ENCODE data around the gene PDE11A. TPM values are rescaled to one million over a fixed set of nuclear protein-coding genes. Genes with fewer than 3 reads are reported as not detected.

PDE11A gene
- total and polyA plus RNA-seq, 2 of the 13 experiments (the other 11 are each of a cell fraction or from before 2014, with no cell fraction given), result 1.2 to 1.7 TPM

DNA sequence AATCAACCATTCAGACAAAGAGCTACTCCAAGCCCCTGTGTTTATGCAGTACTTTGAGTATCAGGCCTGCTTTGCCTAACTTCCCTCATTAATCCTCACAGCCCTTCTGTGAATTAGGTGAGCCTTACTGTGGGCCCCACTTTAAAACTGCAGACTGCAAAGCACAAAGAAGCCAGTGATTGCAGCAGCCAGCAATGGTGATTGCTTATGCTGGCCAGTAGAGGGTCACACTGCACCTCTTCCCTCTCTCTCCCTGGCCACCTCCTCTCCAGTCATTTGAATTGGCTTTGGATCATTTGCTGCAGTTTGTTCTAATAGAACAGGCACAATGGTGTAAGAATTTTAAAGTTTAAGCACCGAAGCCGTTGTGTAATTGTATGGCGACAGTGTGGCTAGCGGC lies 450.1 kb downstream of the PDE11A start (continued):
- no peak for TF ChIP-seq ZNF615 (CRISPR knock-in tag; IDR thresholded peaks at IDR 0.05; ENCODE audit: borderline replicate concordance)
- TF ChIP-seq TEAD3 (CRISPR knock-in tag; optimal IDR thresholded peaks at IDR 0.05; ENCODE audit: borderline replicate concordance), result peak; percentile 31
- TF ChIP-seq ZBTB7A (CRISPR knock-in tag; IDR thresholded peaks at IDR 0.05), result no peak

DNA sequence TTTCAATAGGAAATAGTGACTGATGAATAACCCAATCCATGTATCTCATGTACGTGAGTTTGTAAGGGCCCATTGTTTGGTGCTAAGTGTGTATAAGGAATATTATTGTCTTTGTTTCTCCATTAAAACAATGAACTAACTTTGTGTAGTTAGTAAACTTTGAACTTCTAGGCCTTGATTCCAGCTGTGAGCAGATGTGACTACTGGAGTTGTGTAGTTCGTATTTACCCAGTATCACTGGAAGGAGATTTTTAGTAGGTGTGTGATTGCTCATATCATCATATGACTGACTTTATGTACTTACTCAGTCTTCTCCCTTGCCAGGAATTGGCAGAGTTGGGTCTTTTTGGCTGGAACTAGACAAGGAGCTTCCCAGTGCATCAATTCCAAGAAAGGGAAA lies 452.6 kb downstream of the PDE11A start:
- DNase-seq (ENCODE audit: low spot score), result no peak
- no peak for FAIRE-seq
- peak overlapping the region; percentile 11 for H2AFZ ChIP-seq (ENCODE audit: low read length)
- H3K4me1 ChIP-seq (ENCODE audit: insufficient read depth, low read length), result peaks cover 24% of the 10 kb centered on the region
- no peak overlapping the region for H3K9ac ChIP-seq (ENCODE audit: insufficient read depth, low read depth, low read length)
- no peaks in the 10 kb centered on the region for H3K9me3 ChIP-seq (ENCODE audit: low read length)
- ChIA-PET CTCF (ENCODE audit: low intra/inter-chr PET ratio, low total read pairs) (no interaction called here), POLR2A (no interaction called here)
- intact Hi-C loops (cut with micrococcal nuclease; ENCODE audit: unreplicated experiment) (no loop called here), in situ Hi-C loops (cut with HindIII; ENCODE audit: extremely low pct_ligation_motif_present, low pct_unique_long_range_greater_than_20kb) (loop anchor here (5.0 kb wide), 1 partner anchor 102 kb away; no protein-coding TSS in a partner anchor)
- H3K36me3 ChIP-seq (replicated peaks in 1 of 2; ENCODE audit: control insufficient read depth in 1 of 2, insufficient read depth in 2 of 2, low read length in 2 of 2), result no peaks in the 10 kb centered on the region
- H3K79me2 ChIP-seq (ENCODE audit: insufficient read depth, low read length), result no peaks in the 10 kb centered on the region
- no peaks in the 10 kb centered on the region for H4K20me1 ChIP-seq (ENCODE audit: insufficient read depth, low read length)
- no peaks in the 10 kb centered on the region; a peak in 1 of 5 replicates for H3K27me3 ChIP-seq (ENCODE audit: control insufficient read depth in 1 of 2, insufficient read depth in 2 of 2, low read length in 2 of 2)
- no peak for ATAC-seq
- no peak overlapping the region for H3K27ac ChIP-seq (ENCODE audit: extremely low read length, insufficient read depth, low read length)
- H3K4me2 ChIP-seq (ENCODE audit: low read depth, low read length), result peak overlapping the region; percentile 32; the same call in 1 of the 2 replicates
- no TSS peak for BruUV-seq (replicated peaks)
- H3K4me3 ChIP-seq (replicated peaks in 1 of 3; ENCODE audit: insufficient read depth in 1 of 3, low read depth in 2 of 3, low read length in 3 of 3), result no peak overlapping the region
- TF ChIP-seq SOX13 (IDR thresholded peaks at IDR 0.05), result no peak
- peak in 1 of 2 experiments; percentile 39; a peak in 1 of 4 replicates for TF ChIP-seq SOX13 (CRISPR knock-in tag; conservative IDR thresholded peaks at IDR 0.05 in 1 of 2, IDR thresholded peaks at IDR 0.05 in 1 of 2)
- TF ChIP-seq CAMTA2 (CRISPR knock-in tag; IDR thresholded peaks at IDR 0.05; ENCODE audit: borderline replicate concordance), result no peak
- 0 out of 2 replicates have a peak, but pooled peaks have one; percentile 7 for TF ChIP-seq SOX5 (CRISPR knock-in tag; IDR thresholded peaks at IDR 0.05; ENCODE audit: borderline replicate concordance)
- no peak for TF ChIP-seq POLR2AphosphoS2 (IDR thresholded peaks at IDR 0.05; ENCODE audit: low read depth, low read length)
- WGBS (ENCODE audit: low lambda C conversion rate), result 34% methylated on average over 2 of the region's 2 CpGs

DNA sequence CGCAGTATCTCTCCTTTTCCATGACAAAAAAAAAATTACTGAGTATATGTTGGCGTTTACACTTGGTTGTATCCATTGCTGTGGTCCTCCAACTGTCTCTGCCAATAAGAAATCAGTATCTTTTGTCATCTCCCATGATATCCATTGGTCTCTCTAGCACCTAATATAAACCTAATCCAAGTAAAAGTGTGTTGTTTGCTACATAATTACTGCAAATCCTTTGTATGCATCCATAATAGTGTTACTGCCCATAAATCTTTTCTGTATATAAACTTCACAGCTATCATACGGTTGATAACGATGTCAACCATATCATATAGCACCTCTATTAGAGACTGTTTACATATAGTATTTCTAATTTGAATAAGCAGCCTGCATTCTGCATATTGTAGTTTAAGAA lies 453.1 kb downstream of the PDE11A start:
- Histone ChIP-seq H3K9me3 (ENCODE audit: low read length) (no peaks in the 10 kb centered on the region), H3K4me3 (replicated peaks in 1 of 3; ENCODE audit: insufficient read depth in 1 of 3, low read depth in 2 of 3, low read length in 3 of 3) (peak overlapping the region; percentile 78 to 84 (median 78); a peak in 5 of 6 replicates), H4K20me1 (ENCODE audit: insufficient read depth, low read length) (no peaks in the 10 kb centered on the region), H3K27me3 (ENCODE audit: control insufficient read depth in 1 of 2, insufficient read depth in 2 of 2, low read length in 2 of 2) (no peaks in the 10 kb centered on the region; a peak in 1 of 5 replicates), H2AFZ (ENCODE audit: low read length) (peak overlapping the region; percentile 97), H3K4me2 (ENCODE audit: low read depth, low read length) (peak overlapping the region; percentile 84), H3K27ac (ENCODE audit: extremely low read length, insufficient read depth, low read length) (no peak overlapping the region), H3K4me1 (ENCODE audit: insufficient read depth, low read length) (peaks cover 24% of the 10 kb centered on the region), H3K79me2 (ENCODE audit: insufficient read depth, low read length) (no peaks in the 10 kb centered on the region), H3K36me3 (replicated peaks in 1 of 2; ENCODE audit: control insufficient read depth in 1 of 2, insufficient read depth in 2 of 2, low read length in 2 of 2) (no peaks in the 10 kb centered on the region), H3K9ac (ENCODE audit: insufficient read depth, low read depth, low read length) (peak overlapping the region; percentile 95)
- intact Hi-C loops (cut with micrococcal nuclease; ENCODE audit: unreplicated experiment) (no loop called here), in situ Hi-C loops (cut with HindIII; ENCODE audit: extremely low pct_ligation_motif_present, low pct_unique_long_range_greater_than_20kb) (no loop called here)
- DNase-seq (ENCODE audit: low spot score) (no peak), ATAC-seq (no peak), FAIRE-seq (no peak)
- no TSS peak for BruUV-seq (replicated peaks)
- WGBS (ENCODE audit: low lambda C conversion rate), result 63% methylated on average over 4 of the region's 4 CpGs
- TF ChIP-seq ZNF607 (CRISPR knock-in tag; IDR thresholded peaks at IDR 0.05; ENCODE audit: borderline replicate concordance), result no peak
- 0 out of 2 replicates have a peak, but pooled peaks have one; percentile 5 for TF ChIP-seq ZNF747 (CRISPR knock-in tag; IDR thresholded peaks at IDR 0.05; ENCODE audit: borderline replicate concordance)
- ChIA-PET POLR2A (no interaction called here), CTCF (ENCODE audit: low intra/inter-chr PET ratio, low total read pairs) (no interaction called here)
